NCI-H82 treated with DMSO at 0.1 percent for 48 hours (cell line): ENCODE results near the gene EPHB2.
A peak's percentile ranks its signal among the peaks of the same experiment; 100 is the strongest.

ENCODE experiments used
- DNase-seq: peaks from one replicate; lab custom pipeline; 2025; ENCODE audit not compliant: unreplicated experiment; lab: John Stamatoyannopoulos, UW

The EPHB2 gene

GRCh38 chr1:22749919-22750684 lies 39.5 kb downstream of the EPHB2 start:
- DNase-seq, result no peak

GRCh38 chr1:22750685-22751051 lies 40.0 kb downstream of the EPHB2 start:
- DNase-seq, result no peak

GRCh38 chr1:22751124-22751531 lies 40.5 kb downstream of the EPHB2 start:
- DNase-seq, result no peak

- no peak for DNase-seq
These were observed 41.7 kb downstream of the EPHB2 start for GRCh38 chr1:22752339-22752738.

GRCh38 chr1:22753481-22753971 lies 42.9 kb downstream of the EPHB2 start:
- DNase-seq, result no peak

- no peak for DNase-seq
These were observed 43.6 kb downstream of the EPHB2 start for GRCh38 chr1:22754106-22754768.

GRCh38 chr1:22754824-22755223 lies 44.2 kb downstream of the EPHB2 start:
- DNase-seq, result no peak

- no peak for DNase-seq
These were observed 45.0 kb downstream of the EPHB2 start for GRCh38 chr1:22755641-22756040.

GRCh38 chr1:22756125-22756735 lies 45.6 kb downstream of the EPHB2 start:
- DNase-seq, result no peak

GRCh38 chr1:22760455-22760854 lies 49.8 kb downstream of the EPHB2 start:
- no peak for DNase-seq

GRCh38 chr1:22761101-22761500 lies 50.5 kb downstream of the EPHB2 start:
- DNase-seq, result no peak

- no peak for DNase-seq
These were observed 51.2 kb downstream of the EPHB2 start for GRCh38 chr1:22761821-22762220.

GRCh38 chr1:22763487-22764200 lies 53.0 kb downstream of the EPHB2 start:
- DNase-seq, result peak; percentile 94

- no peak for DNase-seq
These were observed 57.2 kb downstream of the EPHB2 start for GRCh38 chr1:22767852-22768251.

- DNase-seq, result no peak
These were observed 59.3 kb downstream of the EPHB2 start for GRCh38 chr1:22769932-22770331.

GRCh38 chr1:22772014-22772413 lies 61.4 kb downstream of the EPHB2 start:
- no peak for DNase-seq

- DNase-seq, result no peak
These were observed 63.6 kb downstream of the EPHB2 start for GRCh38 chr1:22773981-22774832.

- no peak for DNase-seq
These were observed 64.2 kb downstream of the EPHB2 start for GRCh38 chr1:22774833-22775182.

- no peak for DNase-seq
These were observed 64.8 kb downstream of the EPHB2 start for GRCh38 chr1:22775478-22775877.

- DNase-seq, result no peak
These were observed 65.5 kb downstream of the EPHB2 start for GRCh38 chr1:22776035-22776613.
